ENCODE measurements around the gene SLC2A2. TPM values are rescaled to one million over a fixed set of nuclear protein-coding genes. Genes with fewer than 3 reads are reported as not detected.

SLC2A2 gene
- total RNA-seq, 1 experiment from 2014 or later, result 4.6 TPM

DNA sequence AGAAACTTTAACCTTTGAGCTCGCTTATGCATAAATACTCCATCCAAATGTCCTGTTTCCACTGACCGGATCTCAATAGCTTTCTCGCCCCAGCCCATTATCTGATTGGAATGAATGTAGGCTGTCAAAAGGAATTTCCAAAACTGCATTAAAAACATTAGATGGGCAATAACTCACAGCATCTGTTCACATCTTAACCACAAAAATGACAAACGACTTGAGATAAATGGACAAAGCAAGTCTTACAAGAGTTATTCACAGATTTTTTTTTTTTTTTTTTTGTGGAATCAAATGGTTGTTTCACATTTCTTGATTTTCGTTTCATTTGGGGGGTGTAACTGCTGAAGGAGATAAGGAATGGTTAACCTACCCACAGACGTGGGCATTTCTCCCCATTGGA, 39.7 kb upstream of the SLC2A2 start:
- POLR2A ChIA-PET, result no interaction called here
- Mint-ChIP-seq H3K4me3 (ENCODE audit: unreplicated experiment) (no peak overlapping the region), H3K27ac (ENCODE audit: unreplicated experiment) (no peak overlapping the region), H3K9me3 (ENCODE audit: unreplicated experiment) (no peaks in the 10 kb centered on the region), H3K4me1 (ENCODE audit: low read depth, unreplicated experiment) (no peaks in the 10 kb centered on the region), H3K36me3 (ENCODE audit: insufficient read depth, unreplicated experiment) (peaks cover 12% of the 10 kb centered on the region), H3K27me3 (ENCODE audit: insufficient read depth, unreplicated experiment) (no peaks in the 10 kb centered on the region)
- intact Hi-C loops (cut with micrococcal nuclease; ENCODE audit: unreplicated experiment), result no loop called here
- H3K27me3 ChIP-seq (replicated peaks; ENCODE audit: control insufficient read depth, insufficient read depth, low read length), result no peaks in the 10 kb centered on the region
- no peak for DNase-seq
- H3K36me3 ChIP-seq (ENCODE audit: control insufficient read depth, insufficient read depth, low read length), result no peaks in the 10 kb centered on the region; the same call in 1 of the 2 replicates
- no TSS peak for BruUV-seq (replicated peaks)
- H3K4me1 ChIP-seq, result no peaks in the 10 kb centered on the region
- no peak overlapping the region for H3K4me3 ChIP-seq (ENCODE audit: low read depth, low read length)
- no peaks in the 10 kb centered on the region for H3K9me3 ChIP-seq
- TF ChIP-seq CTCF (IDR thresholded peaks at IDR 0.05; ENCODE audit: insufficient read depth in 1 of 2, low read depth in 1 of 2, low read length in 1 of 2, severe bottlenecking in 1 of 2, unreplicated experiment in 1 of 2), result no peak
- CTCF ChIA-PET, result no interaction called here

GRCh38 chr3:171065732-171066131, 39.2 kb upstream of the SLC2A2 start:
- Histone ChIP-seq H3K36me3 (ENCODE audit: control insufficient read depth, insufficient read depth, low read length) (no peaks in the 10 kb centered on the region; the same call in 1 of the 2 replicates), H3K27me3 (replicated peaks; ENCODE audit: control insufficient read depth, insufficient read depth, low read length) (no peaks in the 10 kb centered on the region), H3K4me3 (ENCODE audit: low read depth, low read length) (no peak overlapping the region), H3K4me1 (no peaks in the 10 kb centered on the region), H3K9me3 (no peaks in the 10 kb centered on the region)
- BruUV-seq (replicated peaks), result no TSS peak
- H3K9me3 Mint-ChIP-seq (ENCODE audit: unreplicated experiment), result no peaks in the 10 kb centered on the region
- H3K4me1 Mint-ChIP-seq (ENCODE audit: low read depth, unreplicated experiment), result no peaks in the 10 kb centered on the region
- no peaks in the 10 kb centered on the region for H3K27me3 Mint-ChIP-seq (ENCODE audit: insufficient read depth, unreplicated experiment)
- intact Hi-C loops (cut with micrococcal nuclease; ENCODE audit: unreplicated experiment), result no loop called here
- no peak overlapping the region for H3K27ac Mint-ChIP-seq (ENCODE audit: unreplicated experiment)
- ChIA-PET CTCF (no interaction called here), POLR2A (no interaction called here)
- TF ChIP-seq CTCF (IDR thresholded peaks at IDR 0.05; ENCODE audit: insufficient read depth in 1 of 2, low read depth in 1 of 2, low read length in 1 of 2, severe bottlenecking in 1 of 2, unreplicated experiment in 1 of 2), result no peak
- no peak overlapping the region for H3K4me3 Mint-ChIP-seq (ENCODE audit: unreplicated experiment)
- H3K36me3 Mint-ChIP-seq (ENCODE audit: insufficient read depth, unreplicated experiment), result peaks cover 12% of the 10 kb centered on the region
- no peak for DNase-seq

DNA sequence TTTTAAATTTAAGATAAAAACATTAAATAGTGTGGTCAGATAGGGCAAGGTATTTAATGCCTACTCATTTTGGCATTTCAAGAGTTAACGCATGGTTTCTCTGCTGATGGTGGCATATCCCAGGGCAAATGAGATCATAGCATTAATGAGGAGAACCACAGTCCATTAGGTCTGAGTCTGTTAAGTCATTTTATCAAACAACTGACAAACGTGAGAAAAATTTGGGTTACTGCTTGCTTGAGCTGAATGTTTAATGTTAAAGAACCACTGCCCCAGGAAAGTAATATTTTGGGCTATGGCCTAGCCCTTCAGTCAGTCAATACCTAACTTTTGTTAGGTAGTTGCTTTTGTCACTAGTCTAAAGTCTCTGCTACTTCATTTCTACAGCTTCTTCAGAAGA, 37.9 kb upstream of the SLC2A2 start:
- CTCF ChIA-PET, result no interaction called here

More for the DNA sequence above, 37.9 kb upstream of the SLC2A2 start:
- peaks cover 11% of the 10 kb centered on the region for H3K4me1 ChIP-seq
- POLR2A ChIA-PET, result no interaction called here
- no peaks in the 10 kb centered on the region for H3K27me3 ChIP-seq (replicated peaks; ENCODE audit: control insufficient read depth, insufficient read depth, low read length)
- Mint-ChIP-seq H3K36me3 (ENCODE audit: insufficient read depth, unreplicated experiment) (peaks cover 6% of the 10 kb centered on the region), H3K27ac (ENCODE audit: unreplicated experiment) (no peak overlapping the region), H3K9me3 (ENCODE audit: unreplicated experiment) (no peaks in the 10 kb centered on the region), H3K4me1 (ENCODE audit: low read depth, unreplicated experiment) (no peaks in the 10 kb centered on the region), H3K4me3 (ENCODE audit: unreplicated experiment) (no peak overlapping the region), H3K27me3 (ENCODE audit: insufficient read depth, unreplicated experiment) (no peaks in the 10 kb centered on the region)
- DNase-seq, result no peak
- H3K36me3 ChIP-seq (ENCODE audit: control insufficient read depth, insufficient read depth, low read length), result no peaks in the 10 kb centered on the region; the same call in 1 of the 2 replicates
- BruUV-seq (replicated peaks), result no TSS peak
- intact Hi-C loops (cut with micrococcal nuclease; ENCODE audit: unreplicated experiment), result no loop called here
- no peaks in the 10 kb centered on the region for H3K9me3 ChIP-seq
- TF ChIP-seq CTCF (IDR thresholded peaks at IDR 0.05; ENCODE audit: insufficient read depth in 1 of 2, low read depth in 1 of 2, low read length in 1 of 2, severe bottlenecking in 1 of 2, unreplicated experiment in 1 of 2), result no peak
- no peak overlapping the region for H3K4me3 ChIP-seq (ENCODE audit: low read depth, low read length)

All from Caco-2 (cell line).